Smooth muscle cell of the brain vasculature (primary cell): Measurements from ENCODE around the gene NKAIN1.
"Not testable (repeated sequence)": the region's sequence is repeated elsewhere in the genome, so short reads cannot be mapped to it uniquely, and the experiment has no call there.

Experiments
- DNase-seq: peaks from one replicate; pipeline ENCODE4 v3.0.0-alpha.2; 2012; ENCODE audit warnings: low read depth, low spot score

NKAIN1 gene

DNA sequence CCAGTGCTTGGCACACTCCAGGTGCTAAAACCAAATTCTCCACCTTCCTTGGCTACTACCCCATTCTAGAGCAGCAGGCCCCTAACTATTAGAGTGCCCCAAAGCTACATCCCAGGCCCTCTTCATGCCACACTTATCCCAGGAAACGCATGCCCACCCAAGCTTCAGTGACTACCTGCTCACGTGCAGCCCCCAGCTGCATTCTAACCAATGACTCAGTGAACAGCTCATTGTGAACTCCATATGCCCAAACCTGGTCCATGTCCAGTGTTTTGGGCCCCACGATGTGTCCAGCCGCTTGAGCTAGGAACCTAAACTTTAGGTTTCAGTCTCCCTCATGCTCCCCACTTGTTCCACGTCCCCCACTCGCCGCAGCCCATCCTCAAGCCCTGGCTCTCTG, 41.5 kb downstream of the NKAIN1 start:
- no peak for DNase-seq

DNA sequence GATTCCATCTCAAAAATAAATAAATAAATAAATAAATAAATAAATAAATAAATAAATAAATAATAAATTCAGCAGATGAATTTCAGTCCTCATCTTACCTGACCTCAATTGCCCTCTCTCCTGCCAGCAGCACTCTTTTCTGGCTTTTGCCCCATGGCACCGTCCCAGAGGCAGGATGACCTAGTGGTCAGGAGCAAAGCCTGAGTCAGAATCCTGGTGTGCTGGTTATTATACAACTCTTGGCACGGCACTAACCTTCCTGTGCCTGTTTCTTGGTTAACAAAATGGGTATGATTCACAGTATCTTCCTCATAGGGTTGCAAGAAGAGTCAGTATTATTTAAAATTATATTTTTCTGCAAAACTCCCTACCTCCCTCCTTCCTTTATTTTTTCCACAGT, 43.0 kb downstream of the NKAIN1 start:
- DNase-seq, result no peak

DNA sequence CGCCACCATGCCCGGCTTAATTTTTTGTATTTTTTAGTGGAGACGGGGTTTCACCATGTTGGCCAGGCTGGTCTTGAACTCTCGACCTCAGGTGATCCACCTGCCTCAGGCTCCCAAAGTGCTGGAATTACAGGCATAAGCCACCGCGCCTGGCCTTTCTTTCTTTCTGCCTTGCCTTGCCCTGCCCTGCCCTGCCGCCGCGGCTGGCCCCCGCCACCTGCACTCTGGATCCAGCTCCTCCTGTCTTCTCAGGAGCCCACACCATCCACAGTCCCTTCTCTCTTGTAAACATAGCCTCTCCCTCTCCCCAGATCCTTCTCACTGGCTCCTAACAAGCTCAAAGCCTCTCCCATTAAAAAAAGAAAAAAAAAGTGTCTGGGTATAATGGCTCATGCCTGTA, 44.4 kb downstream of the NKAIN1 start:
- not testable (repeated sequence) for DNase-seq

DNA sequence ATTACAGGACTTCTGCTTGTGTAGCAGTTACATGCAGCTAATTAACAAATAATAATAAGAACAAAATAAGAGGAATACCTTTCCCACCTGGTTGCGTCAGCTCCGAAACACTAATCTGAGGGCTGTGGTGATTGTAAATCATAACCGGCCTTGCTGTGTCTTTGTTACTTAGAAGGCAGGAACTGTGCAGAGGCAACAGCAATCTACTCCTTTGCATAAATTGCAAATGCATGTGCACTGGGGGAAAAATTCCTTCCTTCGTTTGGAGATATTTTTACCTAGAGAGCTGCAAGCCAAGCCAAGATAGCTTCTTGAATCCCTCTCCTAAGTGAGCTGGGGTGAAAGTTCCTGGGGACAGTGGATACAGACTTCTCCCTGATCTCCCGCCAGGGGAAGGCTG, 46.0 kb downstream of the NKAIN1 start:
- DNase-seq, result no peak

DNA sequence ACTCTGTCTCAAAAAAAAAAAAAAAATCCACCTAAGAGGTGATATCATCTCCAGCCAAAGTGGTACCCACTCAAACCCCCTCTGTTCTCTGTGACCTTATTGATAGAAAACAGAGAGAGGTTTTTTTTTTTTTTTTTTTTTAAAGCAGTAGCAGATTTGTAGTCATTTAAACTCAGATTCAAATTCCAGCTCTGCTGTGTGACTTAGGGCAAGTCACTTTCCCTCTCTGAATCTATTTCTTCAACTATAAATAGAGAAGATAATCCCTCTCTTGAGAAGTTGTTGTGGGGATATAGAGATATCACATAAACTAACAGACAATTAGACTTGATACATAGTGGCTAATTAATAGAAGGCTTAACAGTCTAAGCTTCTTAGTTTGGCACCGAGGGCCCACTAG, 48.4 kb downstream of the NKAIN1 start:
- no peak for DNase-seq

DNA sequence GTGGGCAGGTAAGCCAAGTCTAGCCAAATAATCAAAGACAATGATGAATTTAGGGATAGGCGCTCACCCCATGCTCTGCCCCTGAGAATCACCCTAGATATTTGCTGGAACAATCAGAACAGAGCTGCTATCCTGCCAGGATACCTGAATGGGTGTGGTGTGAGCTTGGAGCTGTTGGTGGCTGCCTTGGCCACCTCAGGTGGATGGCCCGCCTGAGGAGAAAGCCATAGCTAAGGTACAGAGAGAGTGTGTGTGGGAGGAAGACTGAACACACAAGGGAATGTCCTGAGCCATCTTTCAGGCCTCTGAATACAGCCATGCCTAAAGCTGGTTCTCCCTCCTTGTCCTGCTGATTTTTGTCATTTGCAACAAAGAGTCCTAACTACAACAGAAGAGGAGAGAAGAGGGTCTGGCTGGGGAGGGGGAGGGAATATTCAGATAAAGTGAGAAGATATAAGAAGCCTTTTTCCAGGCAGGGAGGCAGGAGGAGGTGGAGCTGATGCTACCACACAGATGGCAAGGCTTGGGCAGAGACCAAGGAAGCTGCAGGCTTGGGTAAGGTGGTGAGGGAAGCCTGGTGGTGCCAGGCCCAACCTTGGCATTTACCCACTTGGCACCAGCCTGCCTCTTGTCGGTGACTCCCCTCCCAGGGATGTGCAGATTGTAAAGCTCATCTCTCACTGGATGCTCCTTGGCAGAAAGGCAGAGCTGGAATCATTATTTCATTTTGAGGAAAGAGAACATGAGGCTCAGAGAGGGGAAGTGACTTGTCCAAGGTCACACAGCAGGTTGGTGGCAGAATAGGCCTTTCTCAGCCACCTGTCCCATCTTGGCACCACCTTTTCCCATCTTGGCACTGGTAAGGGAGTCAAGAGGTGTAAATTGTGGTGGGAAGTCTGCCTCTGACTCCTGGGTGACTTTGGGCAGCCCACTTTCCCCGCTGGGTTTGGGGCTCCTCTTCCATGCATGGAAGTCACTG, 49.7 kb downstream of the NKAIN1 start:
- DNase-seq, result no peak

DNA sequence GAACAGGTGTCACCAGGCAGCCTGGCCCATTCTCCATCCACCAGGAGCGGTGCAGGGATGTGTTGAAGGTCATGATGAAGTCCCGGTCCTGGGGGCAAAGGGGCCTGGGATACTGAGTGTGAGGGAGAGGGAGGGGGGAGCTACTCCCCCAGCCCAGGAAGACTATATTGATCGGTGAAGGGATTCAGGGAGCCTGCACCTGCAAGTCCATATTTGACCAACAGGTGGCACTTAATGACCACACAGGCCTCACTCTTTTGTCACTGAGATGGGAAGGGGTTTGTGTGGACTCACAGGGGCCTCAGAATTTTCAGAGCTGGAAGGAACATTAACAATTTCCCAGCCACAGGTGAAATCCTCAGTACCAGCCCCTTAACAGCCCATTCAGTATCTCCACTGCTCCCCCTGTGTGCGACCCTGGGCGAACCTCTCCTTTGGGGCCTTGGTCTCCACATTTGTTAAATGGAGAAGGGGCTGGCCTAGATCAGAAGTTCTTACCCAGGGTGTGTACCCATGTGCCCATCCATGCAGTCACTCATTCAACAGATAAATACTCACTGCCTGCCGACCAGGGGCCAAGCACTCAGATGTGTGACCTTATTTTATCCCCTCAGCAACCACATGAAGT, 55.6 kb downstream of the NKAIN1 start:
- DNase-seq, result no peak

DNA sequence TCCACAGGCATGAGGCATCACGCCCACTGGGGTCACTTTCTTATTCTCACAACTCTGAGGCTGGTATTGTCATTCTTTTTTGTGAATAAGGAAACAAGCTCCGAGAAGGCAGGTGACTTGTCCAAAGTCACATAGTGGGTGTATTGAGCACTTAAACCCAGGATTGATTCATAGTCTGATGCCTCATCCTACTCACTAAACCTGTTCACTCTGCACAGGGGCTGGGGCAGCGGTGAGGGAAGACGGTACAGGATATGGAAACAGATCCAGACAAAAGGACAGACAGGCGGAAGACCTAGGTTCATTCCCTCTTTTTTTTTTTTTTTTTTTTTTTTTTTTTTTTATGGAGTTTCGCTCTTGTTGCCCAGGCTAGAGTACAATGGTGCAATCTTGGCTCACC, 56.6 kb downstream of the NKAIN1 start:
- no peak for DNase-seq

DNA sequence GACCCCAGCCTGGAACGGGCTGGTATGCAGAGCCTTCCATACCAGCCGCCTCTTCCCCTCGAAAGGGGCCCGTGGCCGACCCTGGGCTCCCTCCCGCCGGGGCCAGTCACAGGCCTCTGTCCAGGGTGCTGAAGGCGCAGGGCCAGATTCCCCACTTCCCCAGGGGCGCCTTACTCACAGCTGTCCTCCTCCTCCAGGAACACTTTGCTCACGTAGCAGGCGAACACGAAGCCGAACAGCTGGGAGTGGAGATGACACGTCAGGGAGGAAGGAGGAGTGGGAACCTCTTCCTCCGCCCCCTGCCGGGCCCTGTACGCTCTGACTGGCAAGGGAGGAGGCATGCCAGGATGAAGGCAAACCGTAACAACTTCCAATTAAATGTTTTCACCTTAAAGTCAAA, 57.3 kb downstream of the NKAIN1 start:
- DNase-seq, result peak; percentile 63

DNA sequence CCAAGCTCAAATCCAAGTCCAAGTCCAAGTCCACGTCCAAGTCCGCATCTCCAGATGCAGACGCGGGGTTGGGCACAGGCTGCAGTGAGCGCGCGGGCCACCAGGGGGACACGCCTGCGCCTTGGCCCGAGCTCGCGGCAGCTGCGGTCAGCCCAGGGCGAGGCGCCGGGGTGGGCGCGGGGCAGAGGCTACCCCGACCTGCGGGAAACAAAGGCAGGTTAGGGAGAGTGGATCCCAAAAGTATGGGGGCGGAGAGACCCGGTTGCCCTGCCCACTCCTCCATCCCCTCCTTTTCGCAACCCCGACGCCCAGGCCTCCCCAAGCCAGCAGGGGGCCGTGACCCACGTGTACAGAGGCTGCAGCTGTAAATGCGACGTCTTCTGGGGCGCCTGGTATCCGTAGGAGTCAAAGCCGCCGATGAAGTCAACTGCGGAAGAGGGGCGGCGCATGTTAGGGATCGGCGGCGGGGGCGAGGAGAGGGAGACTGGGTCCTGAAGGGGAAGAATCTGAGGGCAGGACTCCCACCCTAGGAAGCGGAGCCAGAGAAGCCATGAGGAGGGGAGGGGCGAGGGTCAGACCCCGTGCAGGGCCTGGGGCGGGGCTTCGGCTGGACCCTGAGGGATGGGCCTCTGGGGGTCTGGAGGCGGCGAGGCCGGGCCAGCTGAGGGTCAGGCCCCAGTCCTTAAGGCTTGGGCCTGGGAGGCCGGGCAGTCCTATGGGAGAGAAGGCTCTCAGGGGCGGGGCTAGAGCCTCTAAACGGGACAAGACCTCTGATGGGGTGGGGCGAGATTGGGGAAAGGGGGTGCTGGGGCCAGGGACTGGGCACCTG, 58.0 kb downstream of the NKAIN1 start:
- no peak for DNase-seq

DNA sequence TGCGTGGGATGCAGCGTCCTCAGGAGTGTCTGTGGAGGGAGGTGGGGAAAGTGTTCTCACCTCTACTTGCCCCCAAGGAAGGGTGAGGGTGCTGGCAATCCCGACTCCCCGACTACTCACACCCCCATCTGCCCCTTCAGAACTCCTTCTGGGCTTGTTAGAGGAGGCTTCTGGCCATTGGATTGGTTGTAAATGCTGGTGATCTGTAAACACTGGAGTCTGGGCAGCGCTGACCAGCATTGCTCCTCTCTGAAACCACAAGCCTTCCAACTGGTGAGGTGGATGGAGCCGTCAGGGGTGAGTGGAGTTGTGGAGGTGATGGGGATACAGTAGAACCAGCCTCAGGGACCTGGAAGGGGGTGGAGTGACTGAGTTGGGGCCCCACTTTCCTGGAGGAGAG, 59.3 kb downstream of the NKAIN1 start:
- no peak for DNase-seq

DNA sequence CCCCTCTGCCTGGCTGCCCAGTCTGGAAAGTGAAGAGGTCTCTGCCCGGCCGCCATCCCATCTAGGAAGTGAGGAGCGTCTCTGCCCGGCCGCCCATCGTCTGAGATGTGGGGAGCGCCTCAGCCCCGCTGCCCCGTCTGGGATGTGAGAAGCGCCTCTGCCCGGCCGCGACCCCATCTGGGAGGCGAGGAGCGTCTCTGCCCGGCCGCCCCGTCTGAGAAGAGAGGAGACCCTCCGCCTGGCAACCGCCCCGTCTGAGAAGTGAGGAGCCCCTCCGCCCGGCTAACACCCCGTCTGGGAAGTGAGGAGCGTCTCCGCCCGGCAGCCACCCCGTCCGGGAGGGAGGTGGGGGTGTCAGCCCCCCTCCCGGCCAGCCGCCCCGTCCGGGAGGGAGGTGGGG, 63.4 kb downstream of the NKAIN1 start:
- DNase-seq, result not testable (repeated sequence)

DNA sequence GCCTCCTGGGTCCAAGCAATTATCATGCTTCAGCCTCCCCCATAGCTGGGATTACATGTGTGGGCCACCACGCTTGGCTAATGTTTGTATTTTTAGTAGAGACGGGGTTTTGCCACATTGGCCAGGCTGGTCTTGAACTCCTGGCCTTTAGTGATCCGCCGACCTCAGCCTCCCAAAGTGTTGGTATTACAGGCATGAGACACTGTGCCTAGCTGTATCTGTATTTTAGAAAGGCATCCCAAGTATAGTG, 69.3 kb downstream of the NKAIN1 start:
- DNase-seq, result no peak

DNA sequence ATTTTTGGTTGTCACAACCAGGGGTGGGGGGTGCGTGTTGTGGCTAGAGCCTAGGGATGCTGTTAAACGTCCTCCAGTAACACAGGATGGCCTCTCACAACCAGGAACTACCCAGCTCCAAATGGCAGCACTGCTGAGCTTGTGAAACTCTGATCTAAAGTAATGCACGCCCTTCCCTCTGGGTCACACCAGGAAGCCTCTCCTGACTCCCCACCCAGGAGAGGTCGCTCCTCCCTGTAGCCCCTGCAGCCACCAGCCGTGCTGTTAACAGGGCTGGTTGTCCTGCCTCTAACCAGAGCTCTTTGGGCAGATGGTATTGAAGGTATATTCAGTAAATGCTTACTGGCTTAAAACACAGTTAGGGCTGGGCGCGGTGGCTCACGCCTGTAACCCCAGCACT, 73.2 kb downstream of the NKAIN1 start:
- no peak for DNase-seq

DNA sequence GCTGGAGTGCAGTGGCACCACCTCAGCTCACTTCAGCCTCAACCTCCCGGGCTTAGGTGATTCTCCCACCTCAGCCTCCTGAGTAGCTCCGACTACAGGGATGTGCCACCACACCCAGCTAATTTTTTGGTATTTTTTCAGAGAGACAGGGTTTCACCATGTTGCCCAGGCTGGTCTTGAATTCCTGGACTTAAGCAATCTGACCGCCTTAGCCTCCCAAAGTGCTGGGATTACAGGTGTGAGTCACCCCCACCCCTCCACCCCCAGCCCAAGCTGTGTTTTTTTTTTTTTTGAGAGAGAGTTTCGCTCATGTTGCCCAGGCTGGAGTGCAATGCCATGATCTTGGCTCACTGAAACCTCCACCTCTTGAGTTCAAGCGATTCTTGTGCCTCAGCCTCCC, 75.4 kb downstream of the NKAIN1 start:
- DNase-seq, result no peak

DNA sequence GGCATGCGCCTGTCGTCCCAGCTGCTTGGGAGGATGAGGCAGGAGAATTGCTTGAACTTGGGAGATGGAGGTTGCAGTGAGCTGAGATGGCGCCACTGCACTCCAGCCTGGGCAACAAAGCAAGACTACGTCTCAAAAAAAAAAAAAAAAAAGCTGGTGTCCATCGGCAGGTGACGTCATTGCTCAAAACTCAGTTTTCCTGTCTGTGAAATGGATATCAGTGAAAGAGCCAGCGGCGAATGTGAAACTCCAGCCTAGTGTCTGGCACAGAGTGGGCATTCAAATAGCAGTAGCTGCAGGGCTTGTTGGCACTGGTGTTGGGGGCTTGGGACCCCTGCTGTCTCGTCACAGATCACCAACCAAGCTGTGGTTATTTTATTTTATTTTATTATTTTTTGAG, 75.8 kb downstream of the NKAIN1 start:
- DNase-seq, result no peak

DNA sequence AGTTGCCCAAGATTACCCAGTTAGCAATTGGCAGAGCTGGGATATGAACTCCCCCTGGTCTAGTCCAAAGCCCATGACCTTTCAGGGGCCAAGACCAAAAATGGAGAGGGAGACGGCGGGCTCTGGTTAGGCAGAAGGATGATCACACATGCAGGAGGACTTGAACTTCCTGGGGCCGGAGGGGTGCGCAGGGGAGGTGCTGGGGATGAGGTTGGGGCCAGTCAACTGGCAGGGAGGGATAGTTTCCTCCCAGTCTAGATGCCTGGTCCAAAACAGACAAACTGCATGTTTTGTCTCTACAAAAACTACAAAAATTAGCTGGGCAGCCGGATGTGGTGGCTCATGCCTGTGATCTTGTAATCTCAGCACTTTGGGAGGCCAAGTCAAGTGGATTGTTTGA, 78.1 kb downstream of the NKAIN1 start:
- no peak for DNase-seq

DNA sequence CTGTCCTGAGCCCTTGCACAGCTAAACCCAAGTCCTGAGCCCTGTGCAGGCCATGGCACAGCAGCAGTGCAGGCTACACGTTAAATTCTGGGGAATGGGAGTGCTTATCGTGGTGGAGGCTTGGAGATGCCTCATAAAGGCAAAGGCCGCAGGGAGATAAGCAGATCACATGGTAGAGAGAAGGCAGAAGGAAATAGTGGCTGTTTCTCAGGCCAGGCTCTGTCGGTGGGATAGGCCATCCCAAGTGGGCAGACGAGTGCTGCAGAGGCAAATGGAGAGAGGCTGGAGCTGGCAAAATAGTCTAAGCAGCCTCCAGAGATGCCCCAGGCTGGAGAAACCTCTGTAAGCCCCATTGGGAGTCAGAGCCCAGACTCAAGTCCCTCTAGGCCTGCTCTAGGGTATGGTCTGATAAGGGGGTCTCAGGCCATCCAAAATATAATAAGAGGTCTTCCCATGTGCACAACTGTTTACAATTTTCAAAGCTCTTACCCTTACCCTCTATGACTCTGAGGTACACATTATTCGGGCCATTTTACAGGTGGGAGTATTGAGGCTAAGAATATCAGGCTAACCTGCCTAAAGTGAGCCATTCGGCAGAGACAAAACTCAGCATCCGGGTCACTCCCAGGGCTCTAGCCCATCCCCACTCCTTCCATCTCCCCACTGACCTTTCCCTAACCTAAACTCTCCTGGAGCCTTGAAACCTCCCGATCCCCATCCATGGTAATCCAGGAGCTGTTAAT, 79.6 kb downstream of the NKAIN1 start:
- DNase-seq, result no peak

DNA sequence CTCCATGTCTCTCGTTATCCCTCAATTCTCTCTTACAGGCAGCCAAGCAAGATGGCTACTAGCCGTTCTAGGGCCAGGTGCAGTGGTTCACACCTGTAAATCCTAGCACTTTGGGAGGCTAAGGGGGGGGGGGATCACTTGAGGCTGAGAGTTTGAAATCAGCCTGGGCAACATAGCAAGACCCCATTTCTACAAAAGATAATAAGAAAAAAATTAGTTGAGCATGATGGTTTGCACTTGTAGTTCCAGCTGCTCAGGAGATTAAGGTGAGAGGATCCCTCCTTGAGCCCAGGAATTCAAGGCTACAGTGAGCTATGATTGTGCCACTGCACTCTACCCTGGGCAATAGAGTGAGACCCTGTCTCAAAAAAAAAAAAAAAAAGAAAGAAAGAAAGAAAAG, 80.4 kb downstream of the NKAIN1 start:
- no peak for DNase-seq

DNA sequence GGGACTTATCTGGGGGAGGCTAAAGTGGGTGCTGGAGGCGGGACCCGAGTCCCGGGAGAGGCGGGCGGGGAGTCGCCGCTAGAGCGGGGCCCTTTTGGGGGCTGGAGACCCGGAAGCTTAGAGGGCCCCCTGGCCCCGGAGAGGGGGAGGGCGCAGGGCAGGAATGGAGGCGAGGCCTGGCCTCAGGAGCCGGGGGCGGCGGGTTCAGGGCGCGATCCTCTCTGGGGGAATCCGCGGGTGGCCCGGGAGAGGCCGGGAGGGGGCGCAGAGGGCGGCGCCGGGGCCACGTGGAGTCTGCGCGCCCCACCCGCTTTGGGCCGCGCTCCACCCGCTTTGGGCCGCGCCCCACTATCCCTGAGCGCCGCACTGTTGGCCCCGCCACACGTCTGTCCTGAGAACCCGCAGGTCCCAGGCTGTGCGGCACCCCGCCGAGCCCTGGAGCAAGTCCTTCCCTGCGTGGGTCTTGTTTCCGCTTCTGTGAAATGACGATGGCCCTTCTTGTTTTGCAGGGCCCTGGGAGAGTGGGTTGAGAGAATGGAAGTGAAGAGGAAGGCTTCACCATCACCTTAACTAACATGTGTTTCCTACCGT, 84.4 kb downstream of the NKAIN1 start:
- DNase-seq, result no peak

DNA sequence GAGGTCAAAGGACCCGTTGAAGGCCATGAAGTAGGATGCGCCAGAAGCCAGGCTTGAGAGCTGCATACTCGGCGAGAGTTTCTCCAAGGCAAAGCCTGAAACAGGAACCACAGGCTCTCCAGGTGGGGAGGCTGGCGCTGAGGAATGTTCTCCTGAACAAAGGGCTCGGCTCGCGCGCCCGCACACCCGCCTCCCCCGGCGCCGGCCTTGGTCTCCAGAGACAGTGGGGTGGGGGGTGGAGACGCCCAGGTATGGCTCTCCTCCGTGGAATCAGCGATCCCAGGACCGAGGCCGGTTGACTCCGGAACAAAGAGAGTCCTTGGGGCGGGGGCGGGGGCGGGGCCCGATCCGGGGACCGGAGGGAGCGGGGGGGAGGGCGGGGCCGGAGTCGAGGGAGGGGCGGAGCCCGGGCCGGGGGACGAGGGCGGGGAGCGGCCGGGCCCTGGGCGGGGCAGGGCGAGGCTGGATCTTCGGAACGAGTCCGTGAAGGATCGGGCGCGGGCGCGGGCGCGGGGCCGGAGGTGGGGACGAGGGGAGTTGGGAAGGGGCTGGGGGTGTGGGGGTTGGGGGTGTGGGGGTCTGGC, 85.0 kb downstream of the NKAIN1 start:
- DNase-seq, result no peak
